HG03469 (cell line): ENCODE results near the gene PPM1D.
A peak's percentile ranks its signal among the peaks of the same experiment; 100 is the strongest.
"Not testable (repeated sequence)": the region's sequence is repeated elsewhere in the genome, so short reads cannot be mapped to it uniquely, and the experiment has no call there.

Source experiments
- ATAC-seq: cut with Tn5 transposase; IDR thresholded peaks from one replicate; pipeline ENCODE4 v1.9.1; 2021; ENCODE audit warnings: mild to moderate bottlenecking, moderate library complexity, moderate number of reproducible peaks; ENCODE audit not compliant: unreplicated experiment

PPM1D gene

GRCh38 chr17:60593441-60594036 lies 6.5 kb upstream of the PPM1D start:
- ATAC-seq = not testable (repeated sequence)

GRCh38 chr17:60594170-60594569 lies 5.8 kb upstream of the PPM1D start:
- not testable (repeated sequence) for ATAC-seq

GRCh38 chr17:60594734-60595133 lies 5.3 kb upstream of the PPM1D start:
- no peak for ATAC-seq

- ATAC-seq = no peak
Observed at GRCh38 chr17:60597297-60597696, 2.7 kb upstream of the PPM1D start.

- ATAC-seq = no peak
Observed at GRCh38 chr17:60598001-60598736, 1.8 kb upstream of the PPM1D start.

GRCh38 chr17:60599220-60599619 lies 773 bp upstream of the PPM1D start:
- peak; percentile 9 for ATAC-seq

- peak; percentile 2 for ATAC-seq
Observed at GRCh38 chr17:60600490-60601446, 775 bp downstream of the PPM1D start.

- ATAC-seq = no peak
Observed at GRCh38 chr17:60601447-60602384, 1.7 kb downstream of the PPM1D start.

- no peak for ATAC-seq
Observed at GRCh38 chr17:60602385-60602742, 2.4 kb downstream of the PPM1D start.

- no peak for ATAC-seq
Observed at GRCh38 chr17:60602871-60603270, 2.9 kb downstream of the PPM1D start.

- not testable (repeated sequence) for ATAC-seq
Observed at GRCh38 chr17:60603477-60603876, 3.5 kb downstream of the PPM1D start.

GRCh38 chr17:60604686-60605334 lies 4.8 kb downstream of the PPM1D start:
- no peak for ATAC-seq

- no peak for ATAC-seq
Observed at GRCh38 chr17:60606036-60606435, 6.0 kb downstream of the PPM1D start.

GRCh38 chr17:60610473-60610872 lies 10.5 kb downstream of the PPM1D start:
- ATAC-seq = no peak

- ATAC-seq = not testable (repeated sequence)
Observed at GRCh38 chr17:60611321-60611720, 11.3 kb downstream of the PPM1D start.

- no peak for ATAC-seq
Observed at GRCh38 chr17:60613325-60613724, 13.3 kb downstream of the PPM1D start.

GRCh38 chr17:60613796-60614195 lies 13.8 kb downstream of the PPM1D start:
- ATAC-seq = not testable (repeated sequence)

GRCh38 chr17:60614247-60614646 lies 14.3 kb downstream of the PPM1D start:
- ATAC-seq = not testable (repeated sequence)

GRCh38 chr17:60615108-60615507 lies 15.1 kb downstream of the PPM1D start:
- ATAC-seq = no peak

- no peak for ATAC-seq
Observed at GRCh38 chr17:60615840-60616239, 15.8 kb downstream of the PPM1D start.
